Endothelial cell of umbilical vein (primary cell): ENCODE measurements around the gene PSMD13. TPM values are rescaled to one million over a fixed set of nuclear protein-coding genes. Genes with fewer than 3 reads are reported as not detected.

Experiments
- BruUV-seq: library from RNA; stranded (reverse); fragments of 400-500 nt; replicated peaks from 2 replicates; lab custom pipeline; 2021; lab: Mats Ljungman, UMichigan
- CTCF ChIA-PET: fragments of 300-600, 350-600 bp; sonication (Branson Sonifier 250); formaldehyde crosslinking; loops from one replicate; lab custom pipeline; 2021; ENCODE audit warnings: antibody characterized with exemption, inconsistent platforms; lab: Charles Lee
- POLR2A ChIA-PET: fragments of 300-600, 350-600 bp; sonication (Branson Sonifier 250); formaldehyde crosslinking; loops from one replicate; lab custom pipeline; 2021; ENCODE audit warnings: antibody characterized with exemption, inconsistent platforms; lab: Charles Lee
- DNase-seq: peaks from one replicate; pipeline ENCODE4 v3.0.0-alpha.2; 2011; ENCODE audit warnings: low read depth, low spot score
- FAIRE-seq: peaks from 2 replicates; lab custom pipeline; 2011; peaks lifted over from hg19 to GRCh38; lab: Jason Lieb, UNC
- H2AFZ ChIP-seq: 2 replicates; pipeline ENCODE4 v1.6.0; 2012; ENCODE audit warnings: low read depth, low read length, control low read depth, inconsistent platforms
- H3K27ac ChIP-seq: 2 replicates; pipeline ENCODE4 v1.5.1; 2011; ENCODE audit warnings: low read depth, mild to moderate bottlenecking, control low read depth, low read length, moderate library complexity; ENCODE audit not compliant: insufficient read depth
- H3K27me3 ChIP-seq, 2 experiments: 2 replicates each; pipeline versions ENCODE4 v1.6.0 to v1.6.1; 2011; ENCODE audit warnings: low read length in 2 of 2, mixed read lengths in 1 of 2; ENCODE audit not compliant: control insufficient read depth in 2 of 2, insufficient read depth in 2 of 2
- H3K36me3 ChIP-seq, 2 experiments: 2 replicates in 1 of 2; 3 replicates in 1 of 2; pipeline ENCODE4 v1.5.1; 2011; ENCODE audit warnings: low read length in 2 of 2, mild to moderate bottlenecking in 1 of 2, moderate library complexity in 1 of 2; ENCODE audit not compliant: control insufficient read depth in 2 of 2, insufficient read depth in 2 of 2; ENCODE audit errors: extremely low read depth in 1 of 2
- H3K4me1 ChIP-seq: 3 replicates; pipeline ENCODE4 v1.5.1; 2011; ENCODE audit warnings: mild to moderate bottlenecking, low read length; ENCODE audit not compliant: control insufficient read depth, insufficient read depth; ENCODE audit errors: extremely low read depth
- H3K4me2 ChIP-seq: 2 replicates; pipeline ENCODE4 v1.6.1; 2011; ENCODE audit warnings: low read length, control low read depth, mixed read lengths; ENCODE audit not compliant: insufficient read depth
- H3K4me3 ChIP-seq, 3 experiments: fragments of 200-600 bp in 1 of 3; sonication (generic), shearing (Covaris generic) in 1 of 3; replicated peaks in 1 of 3; 2 replicates each; pipeline ENCODE4 v1.5.1; 2011 to 2016; ENCODE audit warnings: control low read depth in 3 of 3, low read length in 3 of 3, mild to moderate bottlenecking in 2 of 3, inconsistent platforms in 1 of 3, low read depth in 1 of 3, moderate library complexity in 1 of 3; ENCODE audit not compliant: insufficient read depth in 1 of 3
- H3K79me2 ChIP-seq: 2 replicates; pipeline ENCODE4 v1.6.0; 2012; ENCODE audit warnings: low read length, inconsistent platforms; ENCODE audit not compliant: control insufficient read depth, insufficient read depth
- H3K9ac ChIP-seq: replicated peaks from 2 replicates; pipeline ENCODE3; 2011; ENCODE audit warnings: low read length, control low read depth; ENCODE audit not compliant: insufficient read depth; ENCODE audit errors: extremely low read depth
- H3K9me1 ChIP-seq: replicated peaks from 3 replicates; pipeline ENCODE4 v1.6.0; 2011; ENCODE audit warnings: mild to moderate bottlenecking, low read length; ENCODE audit not compliant: control insufficient read depth, insufficient read depth; ENCODE audit errors: extremely low read depth
- H3K9me3 ChIP-seq: replicated peaks from 2 replicates; pipeline ENCODE4 v1.5.1; 2012; ENCODE audit warnings: low read length, inconsistent platforms; ENCODE audit not compliant: control insufficient read depth, insufficient read depth
- H4K20me1 ChIP-seq: replicated peaks from 2 replicates; pipeline ENCODE3; 2011; ENCODE audit warnings: mild to moderate bottlenecking, low read length; ENCODE audit not compliant: control insufficient read depth, insufficient read depth; ENCODE audit errors: extremely low read depth
- EZH2 ChIP-seq: IDR thresholded peaks from 2 replicates; pipeline ENCODE4 v1.6.1; 2012; ENCODE audit warnings: borderline replicate concordance, low read depth, mild to moderate bottlenecking, moderate library complexity, low read length, inconsistent platforms; ENCODE audit not compliant: severe bottlenecking
- FOS ChIP-seq: IDR thresholded peaks from 2 replicates; pipeline ENCODE4 v1.6.1; 2011; ENCODE audit warnings: mild to moderate bottlenecking, low read length, moderate library complexity, borderline replicate concordance; ENCODE audit not compliant: insufficient read depth
- GATA2 ChIP-seq: IDR thresholded peaks from 2 replicates; pipeline ENCODE4 v1.7.0; 2011; ENCODE audit warnings: low read depth, mild to moderate bottlenecking, moderate library complexity, mixed read lengths, low read length; ENCODE audit not compliant: insufficient read length, insufficient read depth
- JUN ChIP-seq: IDR thresholded peaks from 2 replicates; pipeline ENCODE4 v1.6.1; 2011; ENCODE audit warnings: borderline replicate concordance, low read depth; ENCODE audit not compliant: insufficient read length, insufficient read depth
- MYC ChIP-seq: IDR thresholded peaks from one replicate; pipeline ENCODE4 v1.6.1; 2011; ENCODE audit warnings: mild to moderate bottlenecking, low read depth, low read length
- POLR2A ChIP-seq: IDR thresholded peaks from 2 replicates; pipeline ENCODE4 v1.6.1; 2012; ENCODE audit warnings: low read depth, mild to moderate bottlenecking, control low read depth, low read length
- POLR2AphosphoS5 ChIP-seq: IDR thresholded peaks from 2 replicates; pipeline ENCODE4 v1.6.1; 2012; ENCODE audit warnings: low read depth, mild to moderate bottlenecking, control low read depth, low read length, moderate library complexity; ENCODE audit not compliant: insufficient read depth
- dilution Hi-C: fragments of 300-500 bp; cut with MboI; formaldehyde crosslinking; loops from one replicate; pipeline ENCODE4 v1.15.0; 2019; ENCODE audit warnings: low sequenced_read_pairs; ENCODE audit not compliant: extremely low pct_ligation_motif_present
- intact Hi-C: fragments of 100-400 bp; cut with micrococcal nuclease; formaldehyde crosslinking; loops from one replicate; pipeline ENCODE4 v1.10.0; 2022
- polyA plus RNA-seq, 4 experiments: library from polyadenylated mRNA; depleted of rRNA in 3 of 4; stranded (reverse) in 3 of 4; unstranded in 1 of 4; fragments of >200 nt; gene quantifications; 2 replicates each; pipeline versions ENCODE4 v1.2.1 to v1.2.3, GENCODE V29; 2011 to 2012; ENCODE audit warnings: missing spikeins in 1 of 4
- total RNA-seq: library from RNA; stranded (reverse); gene quantifications from 2 replicates; pipeline ENCODE4 v1.2.3, GENCODE V29; 2021
- TF ChIP-seq, protein P1 (sequence below): IDR thresholded peaks from 2 replicates; pipeline ENCODE4 v1.6.1; 2011; ENCODE audit not compliant: insufficient read depth, insufficient read length
- TF ChIP-seq, protein P2 (sequence below), 2 donors: IDR thresholded peaks; 1 replicate in 1 of 2; 2 replicates in 1 of 2; pipeline ENCODE4 v1.5.1; 2011; ENCODE audit warnings: low read length in 2 of 2, mild to moderate bottlenecking in 2 of 2, moderate library complexity in 2 of 2, control low read depth in 1 of 2, inconsistent platforms in 1 of 2, low read depth in 1 of 2; ENCODE audit not compliant: insufficient read depth in 1 of 2; ENCODE audit errors: extremely low read depth in 1 of 2

Gene PSMD13
- total and polyA plus RNA-seq, 2 donors (not counting 3 experiments of a cell fraction or from before 2014, with no cell fraction given) = 168 to 214 TPM

DNA sequence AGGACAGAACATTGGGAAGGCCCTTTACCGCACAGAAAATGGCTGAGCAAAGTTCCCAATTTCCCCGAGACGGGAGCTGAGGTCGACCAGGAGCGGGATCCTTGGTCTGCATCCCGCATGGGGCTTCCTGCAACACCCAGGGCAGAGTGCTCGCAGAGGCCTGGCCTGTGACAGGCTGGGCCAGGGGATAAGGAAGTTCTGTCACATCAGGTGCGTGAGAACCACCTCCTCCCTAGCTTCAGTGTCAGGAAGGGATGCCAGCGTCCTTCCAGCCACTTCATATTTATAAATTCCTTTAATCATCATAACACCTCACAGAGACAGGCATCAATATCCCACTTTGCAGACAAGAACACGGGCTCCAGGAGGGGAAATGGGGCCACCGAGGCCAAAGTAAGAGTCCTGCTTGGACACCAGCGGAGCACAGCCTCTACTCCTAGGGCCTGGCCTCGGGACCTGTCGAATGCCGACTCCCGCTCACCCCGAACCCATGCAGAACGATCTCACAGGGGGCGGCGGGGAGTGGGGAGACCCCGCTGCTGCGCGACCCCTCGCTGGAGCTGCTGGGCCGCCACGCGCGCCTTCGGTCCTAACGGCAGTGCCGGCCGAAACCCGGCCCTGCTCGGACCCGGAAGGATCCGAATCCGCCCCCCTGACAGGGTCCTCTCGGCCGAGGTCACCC, 30.1 kb upstream of the PSMD13 start:
- Histone ChIP-seq H3K79me2 (peaks cover 50% of the 10 kb centered on the region), H2AFZ (peak overlapping the region; percentile 15), H3K9me3 (no peaks in the 10 kb centered on the region), H3K9ac (peak overlapping the region; percentile 96), H3K4me2 (peak overlapping the region; percentile 63), H3K4me3 (peak overlapping the region; percentile 68 to 92 (median 74)), H3K36me3 (peaks cover 7 to 34% of the 10 kb centered on the region in 2 experiments), H3K27ac (peak overlapping the region; percentile 96), H4K20me1 (no peaks in the 10 kb centered on the region), H3K27me3 (no peaks in the 10 kb centered on the region), H3K9me1 (no peaks in the 10 kb centered on the region), H3K4me1 (peaks cover 23% of the 10 kb centered on the region)
- TSS peak; percentile 11 for BruUV-seq
- ChIA-PET CTCF (interaction anchor here (0.8 to 1.6 kb wide), 5 partner anchors 9 to 242 kb away, joined by 3 to 9 read pairs (median 6); partner anchors contain the start of gene PSMD13), POLR2A (interaction anchor here (0.8 to 1.0 kb wide), 5 partner anchors 9 to 300 kb away, joined by 3 to 6 read pairs (median 4); partner anchors contain the start of genes PSMD13 and RNH1)
- intact Hi-C loops (loop anchor here (1.0 to 5.0 kb wide), 5 partner anchors 30 to 300 kb away; partner anchors contain the start of genes IFITM2, PSMD13 and SIRT3), dilution Hi-C loops (no loop called here)
- DNase-seq = peak; percentile 37
- FAIRE-seq = peak; percentile 55
- TF ChIP-seq MYC (no peak), GATA2 (no peak), POLR2AphosphoS5 (no peak), FOS (no peak), JUN (no peak), POLR2A (no peak), EZH2 (no peak)
- TF ChIP-seq, protein P1, sequence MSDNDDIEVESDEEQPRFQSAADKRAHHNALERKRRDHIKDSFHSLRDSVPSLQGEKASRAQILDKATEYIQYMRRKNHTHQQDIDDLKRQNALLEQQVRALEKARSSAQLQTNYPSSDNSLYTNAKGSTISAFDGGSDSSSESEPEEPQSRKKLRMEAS = no peak
- TF ChIP-seq, protein P2, sequence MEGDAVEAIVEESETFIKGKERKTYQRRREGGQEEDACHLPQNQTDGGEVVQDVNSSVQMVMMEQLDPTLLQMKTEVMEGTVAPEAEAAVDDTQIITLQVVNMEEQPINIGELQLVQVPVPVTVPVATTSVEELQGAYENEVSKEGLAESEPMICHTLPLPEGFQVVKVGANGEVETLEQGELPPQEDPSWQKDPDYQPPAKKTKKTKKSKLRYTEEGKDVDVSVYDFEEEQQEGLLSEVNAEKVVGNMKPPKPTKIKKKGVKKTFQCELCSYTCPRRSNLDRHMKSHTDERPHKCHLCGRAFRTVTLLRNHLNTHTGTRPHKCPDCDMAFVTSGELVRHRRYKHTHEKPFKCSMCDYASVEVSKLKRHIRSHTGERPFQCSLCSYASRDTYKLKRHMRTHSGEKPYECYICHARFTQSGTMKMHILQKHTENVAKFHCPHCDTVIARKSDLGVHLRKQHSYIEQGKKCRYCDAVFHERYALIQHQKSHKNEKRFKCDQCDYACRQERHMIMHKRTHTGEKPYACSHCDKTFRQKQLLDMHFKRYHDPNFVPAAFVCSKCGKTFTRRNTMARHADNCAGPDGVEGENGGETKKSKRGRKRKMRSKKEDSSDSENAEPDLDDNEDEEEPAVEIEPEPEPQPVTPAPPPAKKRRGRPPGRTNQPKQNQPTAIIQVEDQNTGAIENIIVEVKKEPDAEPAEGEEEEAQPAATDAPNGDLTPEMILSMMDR (IDR thresholded peaks at IDR 0.05; ENCODE audit: extremely low read depth in 1 of 2, insufficient read depth in 1 of 2, low read depth in 1 of 2, low read length in 2 of 2) = no peak
